OCI-LY7 (cell line): ENCODE data around the gene LIPT2. TPM values are rescaled to one million over a fixed set of nuclear protein-coding genes. Genes with fewer than 3 reads are reported as not detected.

Experiments
- BruUV-seq: library from RNA; stranded (reverse); fragments of 400-500 nt; replicated peaks from 2 replicates; lab custom pipeline; 2021; lab: Mats Ljungman, UMichigan
- CTCF ChIA-PET: fragments of 300-600 bp; sonication (Branson Sonifier 250); formaldehyde crosslinking; loops from one replicate; lab custom pipeline; 2022; ENCODE audit warnings: antibody characterized with exemption; ENCODE audit not compliant: unreplicated experiment; lab: Charles Lee
- POLR2A ChIA-PET: fragments of 300-600 bp; sonication (Branson Sonifier 250); formaldehyde crosslinking; loops from one replicate; lab custom pipeline; 2022; ENCODE audit warnings: antibody characterized with exemption; lab: Charles Lee
- DNase-seq: peaks from one replicate; pipeline ENCODE4 v3.0.0-alpha.2; 2015; ENCODE audit warnings: low spot score
- H2AFZ ChIP-seq: fragments of 200-600 bp; sonication (generic), shearing (Covaris generic); 2 replicates; pipeline ENCODE4 v1.6.1; 2014; ENCODE audit warnings: mild to moderate bottlenecking, antibody characterized with exemption, low read length, moderate library complexity
- H3K27ac ChIP-seq: fragments of 200-600 bp; sonication (generic); 2 replicates; pipeline ENCODE4 v1.5.1; 2014; ENCODE audit warnings: mixed run types, low read depth, mild to moderate bottlenecking, moderate library complexity, low read length, inconsistent platforms; ENCODE audit not compliant: poor library complexity, severe bottlenecking
- H3K36me3 ChIP-seq: fragments of 200-600 bp; sonication (generic); 2 replicates; pipeline ENCODE4 v1.6.1; 2014; ENCODE audit warnings: mild to moderate bottlenecking, antibody characterized with exemption, low read length, moderate library complexity, mixed read lengths; ENCODE audit not compliant: insufficient read depth
- H3K4me1 ChIP-seq: fragments of 200-600 bp; sonication (generic); 2 replicates; pipeline ENCODE4 v1.5.1; 2014; ENCODE audit warnings: mild to moderate bottlenecking, low read length; ENCODE audit not compliant: insufficient read depth, poor library complexity, severe bottlenecking
- H3K4me2 ChIP-seq: fragments of 200-600 bp; sonication (generic); 2 replicates; pipeline ENCODE4 v1.6.1; 2014; ENCODE audit warnings: mild to moderate bottlenecking, low read length
- H3K4me3 ChIP-seq: fragments of 200-600 bp; sonication (generic); 2 replicates; pipeline ENCODE4 v1.5.1; 2014; ENCODE audit warnings: mild to moderate bottlenecking, low read depth, low read length; ENCODE audit not compliant: poor library complexity, severe bottlenecking
- H3K79me2 ChIP-seq: fragments of 200-600 bp; sonication (generic); 2 replicates; pipeline ENCODE4 v1.6.1; 2016; ENCODE audit warnings: low read depth, mild to moderate bottlenecking, low read length, moderate library complexity, mixed read lengths; ENCODE audit not compliant: insufficient read depth
- H3K9me2 ChIP-seq: fragments of 200-600 bp; sonication (generic); 2 replicates; pipeline ENCODE4 v1.6.1; 2016; ENCODE audit warnings: mild to moderate bottlenecking, low read length, mixed read lengths; ENCODE audit not compliant: insufficient read depth
- H3K9me3 ChIP-seq: fragments of 200-600 bp; sonication (generic); 2 replicates; pipeline ENCODE4 v1.6.1; 2014; ENCODE audit warnings: mild to moderate bottlenecking, mixed run types, low read length, mixed read lengths
- H4K20me1 ChIP-seq: fragments of 200-600 bp; sonication (generic); 2 replicates; pipeline ENCODE4 v1.6.1; 2014; ENCODE audit warnings: mild to moderate bottlenecking, antibody characterized with exemption, low read length, moderate library complexity, mixed read lengths; ENCODE audit not compliant: insufficient read depth
- CTCF ChIP-seq: fragments of 200-600 bp; sonication (generic); conservative IDR thresholded peaks from 2 replicates; pipeline ENCODE4 v1.5.1; 2014; ENCODE audit warnings: mild to moderate bottlenecking, antibody characterized with exemption, low read length, moderate library complexity, mixed read lengths
- EZH2phosphoT487 ChIP-seq: fragments of 200-600 bp; sonication (generic); IDR thresholded peaks from 2 replicates; pipeline ENCODE4 v1.6.1; 2018; ENCODE audit warnings: low read depth, borderline replicate concordance, mild to moderate bottlenecking, mixed run types, antibody characterized with exemption, low read length, moderate library complexity, mixed read lengths
- intact Hi-C: fragments of 100-400 bp; cut with micrococcal nuclease; formaldehyde crosslinking; loops from one replicate; pipeline ENCODE4 v1.10.0; 2022; ENCODE audit not compliant: unreplicated experiment
- total RNA-seq, 2 experiments: library from RNA; depleted of rRNA in 1 of 2; stranded (reverse); fragments of >200 nt in 1 of 2; shearing (Covaris generic) in 1 of 2; gene quantifications; 2 replicates each; pipeline ENCODE4 v1.2.3, GENCODE V29; 2014 to 2022

LIPT2 gene
- total RNA-seq, 2 experiments from 2014 or later = 10.9 to 14.3 TPM

- ChIA-PET POLR2A (interaction anchor here (0.7 to 1.0 kb wide), 3 partner anchors 9 to 26 kb away, joined by 3 read pairs; no protein-coding TSS in a partner anchor), CTCF (no interaction called here)
- no peaks in the 10 kb centered on the region for H3K9me3 ChIP-seq
- no peaks in the 10 kb centered on the region for H4K20me1 ChIP-seq
- intact Hi-C loops = no loop called here
- TF ChIP-seq CTCF (no peak), EZH2phosphoT487 (no peak)
- no TSS peak for BruUV-seq
- H3K4me1 ChIP-seq = no peaks in the 10 kb centered on the region
- H3K79me2 ChIP-seq = no peaks in the 10 kb centered on the region
- H3K4me3 ChIP-seq = no peak overlapping the region
- no peak overlapping the region for H3K4me2 ChIP-seq
- DNase-seq = no peak
- no peak overlapping the region for H2AFZ ChIP-seq
- no peaks in the 10 kb centered on the region for H3K36me3 ChIP-seq
- no peaks in the 10 kb centered on the region for H3K9me2 ChIP-seq
- H3K27ac ChIP-seq = no peak overlapping the region
Observed at GRCh38 chr11:74478877-74479731, 14.4 kb downstream of the LIPT2 start.

GRCh38 chr11:74476536-74476935 lies 17.0 kb downstream of the LIPT2 start:
- POLR2A ChIA-PET = no interaction called here
- Histone ChIP-seq H3K4me2 (no peak overlapping the region), H3K79me2 (no peaks in the 10 kb centered on the region), H3K9me2 (no peaks in the 10 kb centered on the region), H3K9me3 (no peaks in the 10 kb centered on the region), H2AFZ (no peak overlapping the region), H3K36me3 (no peaks in the 10 kb centered on the region), H3K4me1 (no peaks in the 10 kb centered on the region), H3K27ac (no peak overlapping the region), H3K4me3 (no peak overlapping the region), H4K20me1 (no peaks in the 10 kb centered on the region)
- BruUV-seq = no TSS peak
- intact Hi-C loops = no loop called here
- CTCF ChIA-PET = no interaction called here
- no peak for DNase-seq
- TF ChIP-seq EZH2phosphoT487 (no peak), CTCF (no peak)

- H3K4me2 ChIP-seq = no peak overlapping the region
- H3K36me3 ChIP-seq = no peaks in the 10 kb centered on the region
- no peaks in the 10 kb centered on the region for H3K9me3 ChIP-seq
- DNase-seq = no peak
- intact Hi-C loops = no loop called here
- no peaks in the 10 kb centered on the region for H3K4me1 ChIP-seq
- H3K4me3 ChIP-seq = no peak overlapping the region
- ChIA-PET POLR2A (no interaction called here), CTCF (interaction anchor here (0.6 kb wide), 1 partner anchor 1245 kb away, joined by 4 read pairs; no protein-coding TSS in a partner anchor)
- no TSS peak for BruUV-seq
- no peaks in the 10 kb centered on the region for H3K9me2 ChIP-seq
- TF ChIP-seq EZH2phosphoT487 (no peak), CTCF (no peak)
- no peak overlapping the region for H3K27ac ChIP-seq
- no peaks in the 10 kb centered on the region for H4K20me1 ChIP-seq
- H3K79me2 ChIP-seq = no peaks in the 10 kb centered on the region
- H2AFZ ChIP-seq = no peak overlapping the region
Observed at GRCh38 chr11:74474316-74474715, 19.2 kb downstream of the LIPT2 start.
